Thyroid gland (tissue), 4 donors: ENCODE data around the gene ZNF777.

Experiments used
- POLR2A ChIP-seq, 2 donors: fragments of 450-650 bp; IDR thresholded peaks; one replicate each; pipeline ENCODE4 v1.6.1; 2017; ENCODE audit warnings: antibody characterized with exemption in 2 of 2, mild to moderate bottlenecking in 2 of 2, moderate library complexity in 1 of 2
- TF ChIP-seq, protein P1 (sequence below), 6 experiments: fragments of 200-600 bp in 3 of 6; fragments of 450-650 bp in 3 of 6; sonication (generic) in 3 of 6; IDR thresholded peaks; one replicate each; pipeline ENCODE4 v1.5.1; 2016 to 2019; ENCODE audit warnings: antibody characterized with exemption in 6 of 6, mild to moderate bottlenecking in 2 of 6, inconsistent platforms in 1 of 6, moderate library complexity in 1 of 6

DNA sequence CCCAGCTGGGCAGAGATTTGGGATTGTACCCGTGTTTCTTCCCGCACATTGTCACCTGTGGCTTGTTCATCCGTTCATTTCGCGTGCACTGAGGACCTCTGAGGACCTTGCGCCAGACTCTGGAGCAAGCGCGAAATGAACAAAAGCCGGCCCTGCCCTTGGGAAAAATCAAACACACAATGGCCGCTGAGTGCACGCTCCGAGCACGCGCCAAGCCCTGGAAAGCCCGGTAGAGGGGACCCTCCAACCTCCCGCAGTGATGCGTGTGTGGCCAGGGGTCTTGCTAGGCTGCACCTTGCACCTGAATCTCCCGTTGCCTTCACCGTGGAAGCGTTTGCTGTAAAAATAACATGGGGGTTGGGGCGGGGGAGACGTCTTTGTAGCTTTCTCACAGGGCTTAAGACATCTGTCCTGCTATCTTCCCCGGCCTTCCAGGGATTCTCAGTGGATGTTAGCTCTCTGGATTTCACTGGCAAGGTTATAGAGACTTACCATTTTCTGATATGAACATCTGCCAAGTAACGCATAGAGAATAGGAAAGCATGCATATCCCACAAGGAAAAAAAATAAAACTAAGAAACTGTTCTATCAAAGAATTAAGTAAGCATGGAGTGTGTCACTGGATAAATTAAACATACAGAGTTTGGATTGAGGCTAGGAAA is 37.3 kb downstream of the ZNF777 start:
- TF ChIP-seq, protein P1, sequence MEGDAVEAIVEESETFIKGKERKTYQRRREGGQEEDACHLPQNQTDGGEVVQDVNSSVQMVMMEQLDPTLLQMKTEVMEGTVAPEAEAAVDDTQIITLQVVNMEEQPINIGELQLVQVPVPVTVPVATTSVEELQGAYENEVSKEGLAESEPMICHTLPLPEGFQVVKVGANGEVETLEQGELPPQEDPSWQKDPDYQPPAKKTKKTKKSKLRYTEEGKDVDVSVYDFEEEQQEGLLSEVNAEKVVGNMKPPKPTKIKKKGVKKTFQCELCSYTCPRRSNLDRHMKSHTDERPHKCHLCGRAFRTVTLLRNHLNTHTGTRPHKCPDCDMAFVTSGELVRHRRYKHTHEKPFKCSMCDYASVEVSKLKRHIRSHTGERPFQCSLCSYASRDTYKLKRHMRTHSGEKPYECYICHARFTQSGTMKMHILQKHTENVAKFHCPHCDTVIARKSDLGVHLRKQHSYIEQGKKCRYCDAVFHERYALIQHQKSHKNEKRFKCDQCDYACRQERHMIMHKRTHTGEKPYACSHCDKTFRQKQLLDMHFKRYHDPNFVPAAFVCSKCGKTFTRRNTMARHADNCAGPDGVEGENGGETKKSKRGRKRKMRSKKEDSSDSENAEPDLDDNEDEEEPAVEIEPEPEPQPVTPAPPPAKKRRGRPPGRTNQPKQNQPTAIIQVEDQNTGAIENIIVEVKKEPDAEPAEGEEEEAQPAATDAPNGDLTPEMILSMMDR (IDR thresholded peaks at IDR 0.05): no peak
- TF ChIP-seq POLR2A (IDR thresholded peaks at IDR 0.05): no peak
